ENCODE results near the gene CCDC126. TPM values are rescaled to one million over a fixed set of nuclear protein-coding genes. Genes with fewer than 3 reads are reported as not detected.

Gene CCDC126
- total and polyA plus RNA-seq, 2 of the 8 experiments (the other 6 are each of a cell fraction or from before 2014, with no cell fraction given) = 1.4 to 5.3 TPM

GRCh38 chr7:23628370-23628769 is 31.2 kb downstream of the CCDC126 start (continued):
- TF ChIP-seq MAFK (IDR thresholded peaks at IDR 0.05; ENCODE audit: low read depth, low read length) = no peak
- TF ChIP-seq KDM4A (IDR thresholded peaks at IDR 0.05; ENCODE audit: low read depth, low read length, severe bottlenecking) = no peak
- TF ChIP-seq SRF (IDR thresholded peaks at IDR 0.05; ENCODE audit: low read depth, low read length) = no peak
- TF ChIP-seq CHD7 (IDR thresholded peaks at IDR 0.05; ENCODE audit: insufficient replicate concordance, low read length) = no peak
